GM21528 (cell line): Measurements from ENCODE around the gene AUTS2.

Source experiments
- ATAC-seq: cut with Tn5 transposase; IDR thresholded peaks from one replicate; pipeline ENCODE4 v1.9.1; 2021; ENCODE audit warnings: mild to moderate bottlenecking, moderate library complexity; ENCODE audit not compliant: unreplicated experiment, low FRiP score

Gene AUTS2

GRCh38 chr7:70040970-70041766 lies 442.9 kb downstream of the AUTS2 start:
- ATAC-seq: no peak

GRCh38 chr7:70042533-70042932 lies 444.3 kb downstream of the AUTS2 start:
- no peak for ATAC-seq

- ATAC-seq: no peak
These were observed 444.8 kb downstream of the AUTS2 start for GRCh38 chr7:70043015-70043538.

- ATAC-seq: no peak
These were observed 445.8 kb downstream of the AUTS2 start for GRCh38 chr7:70044064-70044463.

DNA sequence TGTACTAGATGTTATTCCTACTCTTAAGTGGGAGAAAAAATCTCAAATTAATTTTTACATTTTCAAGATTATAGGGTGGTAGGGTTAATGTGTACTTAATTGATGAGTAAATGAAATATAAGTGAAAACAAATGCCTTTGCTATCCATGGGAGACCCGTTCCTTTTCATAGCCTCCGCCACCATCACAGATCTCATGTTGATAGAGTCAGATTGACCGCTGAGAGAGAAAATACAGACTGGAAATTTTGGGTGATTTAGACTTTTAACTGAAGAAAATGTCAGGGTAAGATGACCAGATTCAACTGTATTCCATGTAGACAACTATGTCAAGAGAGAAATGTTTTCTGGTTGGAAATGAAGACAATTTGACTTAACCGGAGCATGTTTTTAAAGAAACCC lies 446.2 kb downstream of the AUTS2 start:
- no peak for ATAC-seq

GRCh38 chr7:70044981-70045380 lies 446.7 kb downstream of the AUTS2 start:
- ATAC-seq: no peak

DNA sequence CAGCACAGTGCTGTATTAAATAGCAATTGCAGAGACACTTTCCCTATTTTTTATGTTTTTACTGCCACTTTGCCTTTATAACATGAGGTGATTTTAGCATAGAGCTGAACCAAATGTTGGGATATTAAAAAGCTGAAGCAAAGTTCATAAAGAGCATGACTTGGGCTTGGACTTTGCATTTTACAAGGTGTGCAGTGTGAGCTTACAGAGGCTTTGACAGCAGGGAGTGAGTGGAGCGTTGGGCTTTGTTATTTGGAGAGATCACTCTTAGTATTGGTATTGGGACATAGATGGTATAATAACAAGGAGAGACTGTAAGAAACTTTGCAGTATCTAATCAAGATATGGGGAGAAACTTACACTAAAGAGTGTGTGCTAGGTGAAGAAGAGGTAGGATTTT lies 449.1 kb downstream of the AUTS2 start:
- no peak for ATAC-seq

- no peak for ATAC-seq
These were observed 449.7 kb downstream of the AUTS2 start for GRCh38 chr7:70047891-70048448.

DNA sequence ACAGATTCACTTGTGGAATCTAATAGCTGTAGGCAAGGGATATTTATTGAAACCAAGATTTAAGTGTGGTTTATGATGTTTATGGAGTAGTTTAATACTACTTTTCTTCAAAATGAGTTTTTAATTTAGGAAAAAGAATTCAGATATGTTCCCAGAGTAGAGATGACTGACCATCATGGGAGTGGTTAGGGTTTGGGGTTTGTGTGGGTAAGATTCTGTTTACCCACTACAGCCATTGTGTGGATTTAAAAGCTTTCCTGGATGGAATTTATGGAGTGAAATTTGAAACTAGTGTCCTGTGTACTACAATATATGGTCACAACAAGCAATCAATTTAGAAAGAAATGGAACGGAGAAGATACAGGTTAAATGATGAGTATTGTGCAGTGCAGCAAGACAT lies 453.5 kb downstream of the AUTS2 start:
- no peak for ATAC-seq

- no peak for ATAC-seq
These were observed 454.4 kb downstream of the AUTS2 start for GRCh38 chr7:70052691-70053090.

- ATAC-seq: no peak
These were observed 455.1 kb downstream of the AUTS2 start for GRCh38 chr7:70053421-70053820.

GRCh38 chr7:70053989-70054388 lies 455.7 kb downstream of the AUTS2 start:
- ATAC-seq: no peak

DNA sequence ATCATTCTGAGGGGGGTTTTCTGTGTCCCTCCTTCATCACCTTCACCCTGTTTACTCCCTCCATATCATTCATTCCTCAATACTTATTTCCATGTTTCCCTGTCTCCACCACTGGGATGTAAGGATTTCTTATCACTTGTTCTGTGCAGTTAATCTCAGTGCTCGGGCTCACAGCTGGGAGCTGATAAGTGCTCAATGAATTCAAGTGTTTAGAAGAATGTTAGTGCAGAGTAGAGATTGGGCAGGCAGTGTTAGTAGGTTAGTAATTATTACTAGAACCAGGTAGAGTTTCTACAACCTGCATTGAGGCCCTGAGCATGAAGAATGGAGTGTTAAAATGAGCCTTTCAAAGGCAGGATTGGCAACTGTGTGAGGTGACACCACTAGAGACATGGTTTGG lies 458.1 kb downstream of the AUTS2 start:
- no peak for ATAC-seq

DNA sequence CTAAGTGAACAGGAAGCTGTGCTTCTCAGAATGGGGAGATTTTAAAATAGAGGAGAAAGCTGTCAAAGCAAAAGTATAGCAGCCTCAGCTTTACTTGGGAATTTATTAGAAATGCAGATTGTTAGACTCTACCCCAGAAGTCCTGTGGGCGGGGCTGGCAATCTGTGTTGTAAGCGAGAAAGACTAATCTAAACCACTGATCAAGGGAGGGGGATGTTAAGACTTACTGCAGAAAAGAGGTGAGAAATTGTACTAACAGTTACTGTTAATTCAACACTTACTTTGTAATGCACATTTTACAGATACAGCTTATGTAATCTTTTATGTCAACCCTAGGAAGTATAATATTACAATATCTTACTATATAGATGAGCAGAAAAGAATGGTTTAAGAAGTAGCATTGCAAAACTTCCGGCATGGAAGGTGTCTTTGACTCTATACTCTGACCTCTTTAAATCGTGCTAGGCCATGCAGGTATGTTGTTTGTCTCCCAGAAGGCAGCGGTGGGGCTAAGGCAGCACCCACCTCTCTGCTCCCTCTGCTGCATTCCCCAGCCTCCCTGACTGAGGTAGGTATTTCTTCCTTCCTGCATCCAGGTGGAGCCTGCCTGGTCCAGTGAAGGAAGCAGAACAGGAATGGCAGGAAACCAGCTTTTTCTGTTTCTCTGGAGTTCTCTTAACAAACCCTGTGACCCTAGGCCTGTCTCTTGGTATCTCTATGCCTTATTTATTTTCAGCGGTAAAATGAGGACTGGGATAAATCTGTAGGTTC lies 462.2 kb downstream of the AUTS2 start:
- no peak for ATAC-seq

- no peak for ATAC-seq
These were observed 465.1 kb downstream of the AUTS2 start for GRCh38 chr7:70063371-70063770.

- no peak for ATAC-seq
These were observed 465.7 kb downstream of the AUTS2 start for GRCh38 chr7:70063927-70064326.

- no peak for ATAC-seq
These were observed 468.6 kb downstream of the AUTS2 start for GRCh38 chr7:70066844-70067243.

GRCh38 chr7:70068531-70068930 lies 470.3 kb downstream of the AUTS2 start:
- ATAC-seq: no peak

DNA sequence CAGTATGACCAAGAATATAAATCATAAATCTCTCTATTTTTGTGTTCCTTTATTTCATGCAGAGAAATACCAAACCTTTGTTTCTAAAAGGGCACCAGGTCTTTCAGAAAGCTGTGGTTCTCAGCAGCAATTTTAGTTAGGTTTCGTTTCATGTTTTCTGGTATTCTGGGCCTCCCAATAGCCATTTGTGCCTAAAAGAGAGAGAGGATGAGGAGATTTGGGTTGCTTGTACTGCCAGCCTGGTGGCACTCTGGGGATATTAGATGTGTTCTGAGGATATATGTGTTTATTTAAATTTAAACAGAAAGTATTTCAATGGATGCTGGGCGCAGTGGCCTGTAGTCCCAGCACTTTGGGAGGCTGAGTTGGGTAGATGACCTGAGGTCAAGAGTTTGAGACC lies 471.7 kb downstream of the AUTS2 start:
- no peak for ATAC-seq

DNA sequence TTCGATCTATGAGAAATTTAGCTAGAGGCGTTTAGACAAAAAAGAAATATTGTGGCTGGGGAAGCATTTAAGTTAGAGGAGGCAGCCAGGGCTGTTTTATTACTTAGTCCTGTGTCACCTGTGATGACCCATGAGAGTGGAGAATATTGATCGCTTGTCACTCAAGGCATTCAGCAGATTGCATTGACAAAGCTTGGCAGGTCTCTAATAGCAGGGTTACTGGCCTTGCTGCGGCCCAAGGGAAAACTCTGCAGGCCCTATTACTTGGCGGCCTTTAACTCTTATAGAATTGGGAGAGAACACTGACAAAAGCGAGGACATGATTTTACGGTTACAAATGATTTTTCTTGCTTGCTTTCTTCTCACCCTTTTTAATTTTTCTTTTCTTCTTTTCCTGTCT lies 473.5 kb downstream of the AUTS2 start:
- ATAC-seq: no peak

DNA sequence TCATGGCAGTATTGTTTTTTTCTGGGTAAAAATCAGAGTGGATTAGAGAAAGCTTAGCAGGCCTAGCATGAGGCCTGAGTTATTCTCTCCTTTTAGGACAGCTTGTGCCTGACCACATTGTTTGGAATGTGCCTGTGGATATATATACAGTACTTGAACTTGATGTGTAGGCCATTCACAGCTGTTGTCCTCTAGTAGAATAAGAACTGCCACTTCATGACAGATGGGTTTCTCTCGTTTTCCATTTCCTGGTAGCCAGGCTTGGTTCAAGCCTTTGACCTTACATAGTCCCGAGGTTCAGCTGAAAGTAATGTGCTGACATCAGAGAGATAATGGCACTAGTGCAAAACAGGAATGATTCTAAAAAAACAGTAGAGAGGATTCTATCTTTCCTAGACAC lies 473.9 kb downstream of the AUTS2 start:
- no peak for ATAC-seq
